Effector memory CD4-positive, alpha-beta T cell (primary cell): ENCODE measurements around the gene SAMD8.
"Not testable (repeated sequence)": the region's sequence is repeated elsewhere in the genome, so short reads cannot be mapped to it uniquely, and the experiment has no call there.

Experiments
- DNase-seq, 3 donors: peaks; one replicate each; pipeline ENCODE4 v3.0.0-alpha.2; 2020
- H3K27ac ChIP-seq: 2 replicates; pipeline ENCODE4 v1.7.0; 2013; ENCODE audit warnings: mild to moderate bottlenecking, low read length, moderate library complexity; ENCODE audit not compliant: insufficient read depth, poor library complexity, severe bottlenecking
- H3K27me3 ChIP-seq: replicated peaks from 2 replicates; pipeline ENCODE4 v1.7.0; 2013; ENCODE audit warnings: mild to moderate bottlenecking, low read length; ENCODE audit not compliant: insufficient read depth, control insufficient read depth, poor library complexity, severe bottlenecking
- H3K36me3 ChIP-seq: 2 replicates; pipeline ENCODE4 v1.7.0; 2013; ENCODE audit warnings: mild to moderate bottlenecking, low read length, moderate library complexity; ENCODE audit not compliant: control insufficient read depth, insufficient read depth
- H3K4me1 ChIP-seq: 2 replicates; pipeline ENCODE4 v1.7.0; 2013; ENCODE audit warnings: low read length, mild to moderate bottlenecking; ENCODE audit not compliant: control insufficient read depth, insufficient read depth, poor library complexity, severe bottlenecking
- H3K4me3 ChIP-seq: 2 replicates; pipeline ENCODE4 v1.7.0; 2013; ENCODE audit warnings: low read length, low read depth, mild to moderate bottlenecking; ENCODE audit not compliant: insufficient read depth, poor library complexity, severe bottlenecking
- H3K9me3 ChIP-seq: 2 replicates; pipeline ENCODE4 v1.7.0; 2013; ENCODE audit warnings: mild to moderate bottlenecking, low read length, moderate library complexity; ENCODE audit not compliant: control insufficient read depth

SAMD8 gene

GRCh38 chr10:75117995-75118394 is 6.5 kb downstream of the SAMD8 start:
- Histone ChIP-seq H3K36me3 (no peaks in the 10 kb centered on the region), H3K9me3 (no peaks in the 10 kb centered on the region), H3K27me3 (no peaks in the 10 kb centered on the region), H3K27ac (no peak overlapping the region), H3K4me3 (no peak overlapping the region), H3K4me1 (peaks cover 5% of the 10 kb centered on the region)
- DNase-seq: no peak

- not testable (repeated sequence) for H3K4me1 ChIP-seq, H3K27ac ChIP-seq, H3K36me3 ChIP-seq, DNase-seq, H3K4me3 ChIP-seq, H3K27me3 ChIP-seq, H3K9me3 ChIP-seq
Observed at GRCh38 chr10:75119444-75120066, 8.1 kb downstream of the SAMD8 start.

- no peaks in the 10 kb centered on the region for H3K9me3 ChIP-seq
- H3K27ac ChIP-seq: no peak overlapping the region
- peaks cover 13% of the 10 kb centered on the region for H3K36me3 ChIP-seq
- H3K27me3 ChIP-seq: no peaks in the 10 kb centered on the region
- peaks cover 2% of the 10 kb centered on the region for H3K4me1 ChIP-seq
- H3K4me3 ChIP-seq: no peak overlapping the region
- no peak for DNase-seq
Observed at GRCh38 chr10:75121322-75121721, 9.9 kb downstream of the SAMD8 start.

- Histone ChIP-seq H3K27ac (no peak overlapping the region), H3K36me3 (peaks cover 13% of the 10 kb centered on the region), H3K4me1 (peaks cover 2% of the 10 kb centered on the region), H3K9me3 (no peaks in the 10 kb centered on the region), H3K4me3 (no peak overlapping the region), H3K27me3 (no peaks in the 10 kb centered on the region)
- no peak for DNase-seq
Observed at GRCh38 chr10:75122505-75122904, 11.0 kb downstream of the SAMD8 start.

- Histone ChIP-seq H3K4me1 (peaks cover 2% of the 10 kb centered on the region), H3K9me3 (no peaks in the 10 kb centered on the region), H3K36me3 (peaks cover 13% of the 10 kb centered on the region), H3K4me3 (no peak overlapping the region), H3K27me3 (no peaks in the 10 kb centered on the region), H3K27ac (no peak overlapping the region)
- DNase-seq: no peak
Observed at GRCh38 chr10:75123088-75123682, 11.7 kb downstream of the SAMD8 start.

- H3K36me3 ChIP-seq: peaks cover 13% of the 10 kb centered on the region
- H3K27me3 ChIP-seq: no peaks in the 10 kb centered on the region
- H3K4me1 ChIP-seq: peaks cover 2% of the 10 kb centered on the region
- no peak for DNase-seq
- H3K9me3 ChIP-seq: no peaks in the 10 kb centered on the region
- no peak overlapping the region for H3K4me3 ChIP-seq
- no peak overlapping the region for H3K27ac ChIP-seq
Observed at GRCh38 chr10:75126277-75126676, 14.8 kb downstream of the SAMD8 start.

- Histone ChIP-seq H3K4me1 (peaks cover 2% of the 10 kb centered on the region), H3K27me3 (no peaks in the 10 kb centered on the region), H3K4me3 (no peak overlapping the region), H3K36me3 (peaks cover 13% of the 10 kb centered on the region), H3K27ac (no peak overlapping the region), H3K9me3 (no peaks in the 10 kb centered on the region)
- DNase-seq: no peak
Observed at GRCh38 chr10:75127471-75127870, 16.0 kb downstream of the SAMD8 start.

- H3K4me3 ChIP-seq, DNase-seq, H3K27me3 ChIP-seq, H3K4me1 ChIP-seq, H3K27ac ChIP-seq, H3K9me3 ChIP-seq, H3K36me3 ChIP-seq: not testable (repeated sequence)
Observed at GRCh38 chr10:75128985-75129384, 17.5 kb downstream of the SAMD8 start.

- Histone ChIP-seq H3K9me3 (no peaks in the 10 kb centered on the region), H3K4me3 (no peak overlapping the region), H3K36me3 (peaks cover 5% of the 10 kb centered on the region), H3K4me1 (no peaks in the 10 kb centered on the region), H3K27me3 (no peaks in the 10 kb centered on the region), H3K27ac (no peak overlapping the region)
- no peak for DNase-seq
Observed at GRCh38 chr10:75129537-75129936, 18.1 kb downstream of the SAMD8 start.

- H3K4me1 ChIP-seq, H3K4me3 ChIP-seq, H3K27me3 ChIP-seq, H3K36me3 ChIP-seq, H3K27ac ChIP-seq, H3K9me3 ChIP-seq, DNase-seq: not testable (repeated sequence)
Observed at GRCh38 chr10:75133701-75134100, 22.2 kb downstream of the SAMD8 start.
